ENCODE results near the gene EPDR1. TPM values are rescaled to one million over a fixed set of nuclear protein-coding genes. Genes with fewer than 3 reads are reported as not detected.

EPDR1 gene
- polyA plus RNA-seq, 3 donors: 0.25 to 1.2 (median 1.1) TPM

- DNase-seq: no peak
- H3K79me2 ChIP-seq (ENCODE audit: insufficient read depth, low read length): no peaks in the 10 kb centered on the region
- Mint-ChIP-seq H3K4me3 (no peak overlapping the region), H3K27ac (no peak overlapping the region), H3K9me3 (peaks cover 0 to 6% (median 4%) of the 10 kb centered on the region in 7 donors), H3K27me3 (ENCODE audit: low read depth in 3 of 3) (no peaks in the 10 kb centered on the region), H3K36me3 (no peaks in the 10 kb centered on the region), H3K4me1 (peaks cover 13% of the 10 kb centered on the region)
- H4K20me1 ChIP-seq (ENCODE audit: insufficient read depth, low read length): no peaks in the 10 kb centered on the region
- TF ChIP-seq CTCF (IDR thresholded peaks at IDR 0.05): no peak
- no peak overlapping the region for H3K27ac ChIP-seq (ENCODE audit: low read depth in 1 of 2, low read length in 2 of 2)
- no peaks in the 10 kb centered on the region for H3K36me3 ChIP-seq (replicated peaks in 1 of 2; ENCODE audit: control insufficient read depth in 1 of 2, insufficient read depth in 2 of 2, low read length in 2 of 2)
- no peak overlapping the region for H2AFZ ChIP-seq (ENCODE audit: insufficient read depth, low read depth, low read length, poor library complexity, severe bottlenecking)
- H3K9ac ChIP-seq (ENCODE audit: insufficient read depth, low read length, poor library complexity, severe bottlenecking): no peak overlapping the region
- intact Hi-C loops (cut with micrococcal nuclease): no loop called here
- H3K4me2 ChIP-seq (replicated peaks; ENCODE audit: extremely low read depth, low read length, poor library complexity, severe bottlenecking): no peak overlapping the region
- peaks cover 11 to 12% of the 10 kb centered on the region in 2 donors for H3K4me1 ChIP-seq (ENCODE audit: control insufficient read depth in 1 of 2, insufficient read depth in 2 of 2, low read length in 2 of 2)
- H3K9me3 ChIP-seq (replicated peaks in 1 of 2; ENCODE audit: control insufficient read depth in 1 of 2, insufficient read depth in 1 of 2, low read length in 2 of 2): no peaks in the 10 kb centered on the region
- H3K27me3 ChIP-seq (ENCODE audit: control insufficient read depth in 2 of 2, insufficient read depth in 2 of 2, low read length in 2 of 2): no peaks in the 10 kb centered on the region
- H3K4me3 ChIP-seq (replicated peaks in 1 of 3; ENCODE audit: low read depth in 2 of 3, low read length in 3 of 3): no peak overlapping the region
Measured at GRCh38 chr7:37956791-37957190, 36.4 kb downstream of the EPDR1 start.

GRCh38 chr7:37957221-37957970 is 37.0 kb downstream of the EPDR1 start:
- Histone ChIP-seq H3K79me2 (ENCODE audit: insufficient read depth, low read length) (no peaks in the 10 kb centered on the region), H3K9ac (ENCODE audit: insufficient read depth, low read length, poor library complexity, severe bottlenecking) (no peak overlapping the region), H3K4me2 (replicated peaks; ENCODE audit: extremely low read depth, low read length, poor library complexity, severe bottlenecking) (no peak overlapping the region), H2AFZ (ENCODE audit: insufficient read depth, low read depth, low read length, poor library complexity, severe bottlenecking) (no peak overlapping the region), H3K4me1 (ENCODE audit: control insufficient read depth in 1 of 2, insufficient read depth in 2 of 2, low read length in 2 of 2) (peaks cover 5 to 6% of the 10 kb centered on the region in 2 donors), H3K9me3 (replicated peaks in 1 of 2; ENCODE audit: control insufficient read depth in 1 of 2, insufficient read depth in 1 of 2, low read length in 2 of 2) (no peaks in the 10 kb centered on the region), H3K4me3 (replicated peaks in 1 of 3; ENCODE audit: low read depth in 2 of 3, low read length in 3 of 3) (no peak overlapping the region), H4K20me1 (ENCODE audit: insufficient read depth, low read length) (no peaks in the 10 kb centered on the region), H3K27me3 (ENCODE audit: control insufficient read depth in 2 of 2, insufficient read depth in 2 of 2, low read length in 2 of 2) (no peaks in the 10 kb centered on the region), H3K27ac (ENCODE audit: low read depth in 1 of 2, low read length in 2 of 2) (no peak overlapping the region), H3K36me3 (replicated peaks in 1 of 2; ENCODE audit: control insufficient read depth in 1 of 2, insufficient read depth in 2 of 2, low read length in 2 of 2) (no peaks in the 10 kb centered on the region)
- intact Hi-C loops (cut with micrococcal nuclease): no loop called here
- no peak for TF ChIP-seq CTCF (IDR thresholded peaks at IDR 0.05)
- H3K4me3 Mint-ChIP-seq: no peak overlapping the region
- no peaks in the 10 kb centered on the region for H3K36me3 Mint-ChIP-seq
- no peaks in the 10 kb centered on the region for H3K27me3 Mint-ChIP-seq (ENCODE audit: low read depth in 3 of 3)
- H3K27ac Mint-ChIP-seq: no peak overlapping the region
- DNase-seq: no peak
- H3K9me3 Mint-ChIP-seq: peaks cover 0 to 6% (median 4%) of the 10 kb centered on the region in 7 donors
- WGBS (ENCODE audit: insufficient coverage): 97% methylated on average over 9 of the region's 9 CpGs
- peaks cover 7% of the 10 kb centered on the region for H3K4me1 Mint-ChIP-seq

Data from CD14-positive monocyte (primary cell).